ENCODE data around the gene SLC25A1.

SLC25A1 gene

GRCh38 chr22:19130959-19131684, 47.4 kb downstream of the SLC25A1 start, which contains the start of gene TSSK2:
TSSK2 (plus strand) TSS chr22:19131308; CDS start chr22:19131400, 92 bp downstream.
- no peak within 1 kb of the TSS for H3K4me3 Mint-ChIP-seq
- H3K4me1 Mint-ChIP-seq, result no peaks in the 10 kb centered on the region
- DNase-seq (no peak), ATAC-seq (no peak)
- no peak within 1 kb of the TSS for H3K27ac Mint-ChIP-seq
- no peaks in the 10 kb centered on the region for H3K9me3 Mint-ChIP-seq
- no peaks in the 10 kb centered on the region for H3K27me3 Mint-ChIP-seq

- Mint-ChIP-seq H3K27me3 (no peaks in the 10 kb centered on the region), H3K27ac (no peak overlapping the region), H3K4me1 (no peaks in the 10 kb centered on the region), H3K9me3 (no peaks in the 10 kb centered on the region), H3K4me3 (no peak overlapping the region)
- ATAC-seq (no peak), DNase-seq (no peak)
Observed at GRCh38 chr22:19129871-19130270, 48.7 kb downstream of the SLC25A1 start.

GRCh38 chr22:19128946-19129727, 49.4 kb downstream of the SLC25A1 start:
- H3K9me3 Mint-ChIP-seq, result no peaks in the 10 kb centered on the region
- H3K27ac Mint-ChIP-seq, result peak overlapping the region; percentile 10 to 65
- no peaks in the 10 kb centered on the region for H3K27me3 Mint-ChIP-seq

GRCh38 chr22:19128009-19128401, 50.5 kb downstream of the SLC25A1 start:
- no peak for ATAC-seq
- no peak for DNase-seq
- Mint-ChIP-seq H3K9me3 (no peaks in the 10 kb centered on the region), H3K4me1 (peaks cover 5% of the 10 kb centered on the region), H3K4me3 (no peak overlapping the region), H3K27me3 (no peaks in the 10 kb centered on the region), H3K27ac (no peak overlapping the region)

More at GRCh38 chr22:19128946-19129727, 49.4 kb downstream of the SLC25A1 start:
- ATAC-seq, result no peak
- DNase-seq, result no peak
- no peak overlapping the region for H3K4me3 Mint-ChIP-seq
- H3K4me1 Mint-ChIP-seq, result no peaks in the 10 kb centered on the region

- Mint-ChIP-seq H3K4me3 (no peak overlapping the region), H3K27ac (no peak overlapping the region), H3K4me1 (peaks cover 10% of the 10 kb centered on the region), H3K27me3 (no peaks in the 10 kb centered on the region), H3K9me3 (no peaks in the 10 kb centered on the region)
- ATAC-seq (no peak), DNase-seq (no peak)
Observed at GRCh38 chr22:19127329-19128008, 51.1 kb downstream of the SLC25A1 start.

GRCh38 chr22:19126309-19127273, 51.9 kb downstream of the SLC25A1 start:
- DNase-seq (no peak), ATAC-seq (no peak)
- Mint-ChIP-seq H3K4me1 (peaks cover 11% of the 10 kb centered on the region), H3K9me3 (no peaks in the 10 kb centered on the region), H3K27ac (no peak overlapping the region), H3K4me3 (no peak overlapping the region), H3K27me3 (no peaks in the 10 kb centered on the region)

All from stimulated activated naive CD8-positive, alpha-beta T cell treated with anti-CD3 and anti-CD28 coated beads, Interleukin-15, amount 100 ng/mL, for 72 hours (primary cell).